ENCODE data around the gene PLBD1.

The PLBD1 gene

GRCh38 chr12:14563046-14563445 lies 4.6 kb downstream of the PLBD1 start:
- DNase-seq, result no peak

- DNase-seq, result no peak
Measured at GRCh38 chr12:14562279-14562678, 5.4 kb downstream of the PLBD1 start.

GRCh38 chr12:14561677-14562238 lies 5.9 kb downstream of the PLBD1 start:
- no peak for DNase-seq

GRCh38 chr12:14560904-14561574 lies 6.6 kb downstream of the PLBD1 start:
- no peak for DNase-seq

- no peak for DNase-seq
Measured at GRCh38 chr12:14558473-14558959, 9.2 kb downstream of the PLBD1 start.

GRCh38 chr12:14557966-14558365 lies 9.7 kb downstream of the PLBD1 start:
- no peak for DNase-seq

- no peak for DNase-seq
Measured at GRCh38 chr12:14554281-14555007, 13.2 kb downstream of the PLBD1 start.

- DNase-seq, result no peak
Measured at GRCh38 chr12:14548609-14549008, 19.1 kb downstream of the PLBD1 start.

- no peak for DNase-seq
Measured at GRCh38 chr12:14547571-14547970, 20.1 kb downstream of the PLBD1 start.

- DNase-seq, result no peak
Measured at GRCh38 chr12:14545144-14546124, 22.2 kb downstream of the PLBD1 start.

- DNase-seq, result no peak
Measured at GRCh38 chr12:14540801-14541462, 26.8 kb downstream of the PLBD1 start.

- no peak for DNase-seq
Measured at GRCh38 chr12:14537088-14537487, 30.6 kb downstream of the PLBD1 start.

- DNase-seq, result no peak
Measured at GRCh38 chr12:14532152-14532551, 35.5 kb downstream of the PLBD1 start.

GRCh38 chr12:14525964-14526363 lies 41.7 kb downstream of the PLBD1 start:
- DNase-seq, result no peak

- no peak for DNase-seq
Measured at GRCh38 chr12:14521822-14522221, 45.9 kb downstream of the PLBD1 start.

- DNase-seq, result no peak
Measured at GRCh38 chr12:14514946-14515345, 52.7 kb downstream of the PLBD1 start.

- no peak for DNase-seq
Measured at GRCh38 chr12:14514154-14514842, 53.4 kb downstream of the PLBD1 start.

GRCh38 chr12:14510574-14510973 lies 57.1 kb downstream of the PLBD1 start:
- DNase-seq, result no peak

- no peak for DNase-seq
Measured at GRCh38 chr12:14505626-14506596, 61.8 kb downstream of the PLBD1 start.

GRCh38 chr12:14495326-14495725 lies 72.4 kb downstream of the PLBD1 start:
- DNase-seq, result no peak
